ENCODE measurements around the gene GRIK2. TPM values are rescaled to one million over a fixed set of nuclear protein-coding genes. Genes with fewer than 3 reads are reported as not detected.

The GRIK2 gene
- total RNA-seq, 1 experiment from 2014 or later, result 0.70 TPM

GRCh38 chr6:101758368-101758767 lies 364.9 kb downstream of the GRIK2 start:
- H3K27me3 ChIP-seq (ENCODE audit: insufficient read depth, low read length), result no peaks in the 10 kb centered on the region
- H3K23ac ChIP-seq (ENCODE audit: insufficient read length, low read depth, low read length), result no peak overlapping the region
- H3K4me3 Mint-ChIP-seq, result no peak overlapping the region
- no peak overlapping the region for H3K14ac ChIP-seq (ENCODE audit: insufficient read depth, low read length)
- H3K4ac ChIP-seq (ENCODE audit: low read depth, low read length), result no peak overlapping the region
- no peaks in the 10 kb centered on the region for H4K20me1 ChIP-seq (ENCODE audit: control insufficient read depth, insufficient read depth, insufficient read length)
- H3K9me3 Mint-ChIP-seq, result no peaks in the 10 kb centered on the region
- H3K4me1 Mint-ChIP-seq, result peaks cover 5 to 15% of the 10 kb centered on the region in 2 experiments; a peak in 3 of 4 replicates
- no peak overlapping the region for H2BK15ac ChIP-seq (ENCODE audit: low read depth, low read length)
- no peak overlapping the region for H2BK5ac ChIP-seq (ENCODE audit: insufficient read length, low read length)
- H3K56ac ChIP-seq (ENCODE audit: insufficient read length, low read depth, low read length), result no peak overlapping the region
- H3K27ac Mint-ChIP-seq, result no peak overlapping the region
- WGBS (ENCODE audit: extremely low coverage, insufficient read length, low lambda C conversion rate), result no CpG with 5 or more reads among the region's 1 CpG
- no peak overlapping the region for H4K91ac ChIP-seq (ENCODE audit: insufficient read length, low read depth, low read length)
- no peak overlapping the region for H3K27ac ChIP-seq (ENCODE audit: insufficient read length, low read depth, low read length)
- no peak overlapping the region for H3K4me2 ChIP-seq (ENCODE audit: insufficient read depth, insufficient read length, low read length)
- no peak overlapping the region for H2BK120ac ChIP-seq (ENCODE audit: low read depth, low read length, poor library complexity, severe bottlenecking)
- no peak overlapping the region for H3K9ac ChIP-seq (ENCODE audit: extremely low read depth, insufficient read length, low read length)
- no peaks in the 10 kb centered on the region for H3K9me3 ChIP-seq (ENCODE audit: control insufficient read depth, low read depth, low read length)
- no peak overlapping the region for H2BK20ac ChIP-seq (ENCODE audit: low read depth, low read length, poor library complexity, severe bottlenecking)
- DNase-seq, result no peak
- no peak overlapping the region for H2AFZ ChIP-seq (ENCODE audit: low read length)
- H3K18ac ChIP-seq (ENCODE audit: insufficient read length, low read depth, low read length), result no peak overlapping the region
- no peak for TF ChIP-seq CTCF (conservative IDR thresholded peaks at IDR 0.05)
- H3K23me2 ChIP-seq (ENCODE audit: insufficient read length, low read depth, low read length, poor library complexity, severe bottlenecking), result no peaks in the 10 kb centered on the region
- no peaks in the 10 kb centered on the region for H3K27me3 Mint-ChIP-seq (ENCODE audit: low read depth)
- no peak overlapping the region for H2BK12ac ChIP-seq (ENCODE audit: insufficient read length, low read depth, low read length)
- H4K5ac ChIP-seq (ENCODE audit: insufficient read length, low read depth, low read length), result no peak overlapping the region
- no peaks in the 10 kb centered on the region for H3K79me1 ChIP-seq (ENCODE audit: insufficient read depth, low read depth, low read length, poor library complexity, severe bottlenecking)
- H3K36me3 Mint-ChIP-seq (ENCODE audit: insufficient read depth in 1 of 3, low read depth in 3 of 3), result peaks cover 0 to 1% (median 0%) of the 10 kb centered on the region in 3 experiments; a peak in 1 of 7 replicates
- no peak overlapping the region for H2AK5ac ChIP-seq (ENCODE audit: insufficient read length, low read length)
- H3T11ph ChIP-seq (ENCODE audit: low read length), result no peak overlapping the region
- H4K8ac ChIP-seq (replicated peaks; ENCODE audit: insufficient read length, low read depth, low read length), result no peak overlapping the region
- H3K79me2 ChIP-seq (ENCODE audit: insufficient read depth, low read length), result no peaks in the 10 kb centered on the region
- no peaks in the 10 kb centered on the region; the same call in 1 of the 2 replicates for H3K4me1 ChIP-seq (ENCODE audit: insufficient read depth, low read length)

All from H9 (cell line).